ENCODE data around the gene ANKIB1.

- TF ChIP-seq ZNF274 (IDR thresholded peaks at IDR 0.05; ENCODE audit: low read depth, low read length) (no peak), YY1 (IDR thresholded peaks at IDR 0.05; ENCODE audit: insufficient read depth, insufficient read length) (no peak), SUZ12 (IDR thresholded peaks at IDR 0.05; ENCODE audit: extremely low read depth, insufficient read depth, insufficient read length) (no peak)
Measured at GRCh38 chr7:92289321-92289720, 43.5 kb downstream of the ANKIB1 start.

Measured in NT2/D1 (cell line).